T-helper 2 cell treated with Interferon-gamma antibody and Interleukin-4, amounts not matched to agents 100 ng/mL and 5 ng/mL, for 36 hours (primary cell): Measurements from ENCODE around the gene BRD9. TPM values are rescaled to one million over a fixed set of nuclear protein-coding genes. Genes with fewer than 3 reads are reported as not detected.
"Not testable (repeated sequence)": the region's sequence is repeated elsewhere in the genome, so short reads cannot be mapped to it uniquely, and the experiment has no call there.

ENCODE experiments used
- intact Hi-C: fragments of 100-400 bp; cut with micrococcal nuclease; formaldehyde crosslinking; loops from one replicate; pipeline ENCODE4 v1.15.1; 2023
- total RNA-seq: library from RNA; stranded (reverse); gene quantifications from 2 replicates; pipeline ENCODE4 v1.2.3, GENCODE V29; 2022

The BRD9 gene
- total RNA-seq, result 66.4 and 72.1 TPM in 2 replicates

DNA sequence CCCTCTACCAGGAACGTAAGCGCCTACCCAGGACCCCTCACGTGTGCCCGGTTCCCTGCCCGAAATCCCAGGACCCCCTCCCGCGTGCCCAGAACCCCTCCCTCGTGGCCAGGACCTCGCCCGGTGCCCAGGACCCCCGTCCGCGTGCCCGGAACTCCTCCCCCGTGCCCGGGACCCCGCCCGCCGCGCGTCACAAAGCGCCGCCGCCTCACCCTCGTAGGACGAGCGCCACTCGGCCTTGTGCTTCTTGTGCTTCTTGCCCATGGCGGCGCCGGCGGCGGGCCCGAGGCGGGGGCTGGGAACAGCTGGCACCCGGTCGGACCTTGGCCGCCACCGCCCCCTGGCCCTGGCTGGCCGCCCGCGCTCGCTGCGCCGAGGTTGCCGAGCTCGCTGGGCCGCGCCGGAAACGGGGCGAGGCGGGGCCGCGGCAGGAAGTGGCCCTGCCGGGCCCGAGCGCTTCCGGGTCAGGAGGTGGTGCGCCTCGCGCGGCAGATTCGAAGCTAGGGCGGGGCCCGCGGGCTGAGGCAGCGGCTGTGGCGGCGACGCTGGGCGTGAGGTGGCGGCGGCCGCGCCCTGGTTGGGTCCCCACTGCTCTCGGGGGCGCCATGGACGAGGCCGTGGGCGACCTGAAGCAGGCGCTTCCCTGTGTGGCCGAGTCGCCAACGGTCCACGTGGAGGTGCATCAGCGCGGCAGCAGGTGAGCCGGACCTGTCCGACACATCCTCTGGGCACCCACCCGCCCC, at the start of gene BRD9, which contains the start of gene TRIP13:
Gene BRD9, minus strand, starts transcription at position 408 of the 743 bp plus-strand sequence. Its CDS starts 144 bp downstream, at position 264.
Gene TRIP13, plus strand, starts transcription at position 491 of the 743 bp plus-strand sequence. Its CDS starts 115 bp downstream, at position 606.
- intact Hi-C loops, result loop anchor here (1.0 to 10.0 kb wide), 3 partner anchors 280 to 632 kb away; partner anchors contain the start of genes CEP72 and LPCAT1

- intact Hi-C loops, result not testable (repeated sequence)
Observed at GRCh38 chr5:940741-941140, 48.1 kb upstream of the BRD9 start.

GRCh38 chr5:939368-939767, 46.8 kb upstream of the BRD9 start:
- intact Hi-C loops, result no loop called here

GRCh38 chr5:937151-937924, 44.7 kb upstream of the BRD9 start:
- intact Hi-C loops, result no loop called here

DNA sequence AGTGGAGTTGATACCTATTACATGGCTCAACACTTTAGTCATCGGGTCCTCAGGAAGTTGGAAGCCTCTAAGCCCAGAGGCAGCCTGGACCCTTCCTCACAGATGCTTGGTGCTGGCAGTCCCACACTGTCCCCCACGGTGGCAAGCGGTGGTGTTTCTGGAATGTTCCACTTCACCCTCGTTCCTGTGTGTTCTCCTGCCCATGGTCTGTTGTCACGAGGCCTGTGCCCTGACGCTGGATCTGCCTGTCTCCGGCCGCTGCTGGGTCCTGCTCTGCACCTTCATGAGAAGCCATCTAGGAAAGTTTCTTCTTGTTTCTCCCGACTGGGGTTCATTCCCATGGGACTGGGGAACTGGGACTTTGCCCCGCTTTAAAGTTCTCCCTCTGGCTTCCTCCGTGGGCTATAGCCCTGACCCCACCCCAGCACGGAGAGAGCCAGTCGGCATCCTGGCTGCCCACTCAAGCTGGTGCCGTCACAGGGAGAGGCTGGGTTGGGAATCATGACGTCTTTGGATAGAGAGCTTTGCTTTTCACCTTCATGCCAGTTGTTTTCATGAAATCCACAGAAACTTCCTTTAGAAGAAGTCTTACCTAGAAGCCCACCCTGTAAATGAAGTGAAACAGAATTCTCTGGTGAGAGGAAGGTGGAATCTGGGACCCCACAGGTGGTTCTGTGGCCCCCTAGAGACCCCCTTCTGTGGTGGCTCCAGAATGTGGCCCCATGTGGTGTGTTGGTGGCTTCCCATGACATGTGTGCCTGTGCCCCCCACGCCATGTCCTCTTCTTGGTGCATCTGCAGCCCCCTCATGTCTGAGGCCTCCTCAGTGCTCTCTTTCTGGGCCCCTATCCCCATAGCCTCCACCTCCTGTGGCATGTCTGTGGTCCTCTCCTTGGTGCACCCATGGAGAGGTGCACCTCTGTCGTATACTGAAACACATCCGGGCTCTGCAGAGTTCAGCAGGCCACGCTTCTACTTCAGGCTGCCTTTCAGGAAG, 43.8 kb upstream of the BRD9 start:
- intact Hi-C loops, result no loop called here

DNA sequence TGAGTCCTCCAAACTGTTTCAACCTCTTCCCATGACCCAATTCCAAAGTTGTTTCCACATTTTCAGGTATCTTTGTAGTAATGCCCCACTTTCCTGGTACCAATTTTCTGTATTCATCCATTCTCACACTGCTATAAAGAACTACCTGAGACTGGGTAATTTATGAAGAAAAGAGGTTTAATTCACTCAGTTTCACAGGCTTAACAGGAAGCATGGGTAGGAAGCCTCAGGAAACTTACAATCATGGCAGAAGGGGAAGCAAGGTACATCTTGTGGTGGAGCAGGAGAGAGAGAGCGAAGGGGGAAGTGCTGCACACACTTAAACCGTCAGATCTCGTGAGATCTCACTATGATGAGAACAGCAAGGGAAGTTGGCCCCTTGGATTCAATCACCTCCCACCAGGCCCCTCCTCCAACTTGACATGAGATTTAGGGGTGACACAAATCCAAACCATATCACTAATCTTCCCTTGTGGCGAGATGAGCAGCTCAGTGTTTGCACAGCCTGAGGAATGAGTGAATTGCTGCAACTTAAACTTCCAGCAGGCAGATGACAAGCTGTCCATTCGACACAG, 43.0 kb upstream of the BRD9 start:
- intact Hi-C loops, result no loop called here

- intact Hi-C loops, result not testable (repeated sequence)
Observed at GRCh38 chr5:934381-934967, 41.9 kb upstream of the BRD9 start.

- intact Hi-C loops, result not testable (repeated sequence)
Observed at GRCh38 chr5:933951-934350, 41.4 kb upstream of the BRD9 start.

DNA sequence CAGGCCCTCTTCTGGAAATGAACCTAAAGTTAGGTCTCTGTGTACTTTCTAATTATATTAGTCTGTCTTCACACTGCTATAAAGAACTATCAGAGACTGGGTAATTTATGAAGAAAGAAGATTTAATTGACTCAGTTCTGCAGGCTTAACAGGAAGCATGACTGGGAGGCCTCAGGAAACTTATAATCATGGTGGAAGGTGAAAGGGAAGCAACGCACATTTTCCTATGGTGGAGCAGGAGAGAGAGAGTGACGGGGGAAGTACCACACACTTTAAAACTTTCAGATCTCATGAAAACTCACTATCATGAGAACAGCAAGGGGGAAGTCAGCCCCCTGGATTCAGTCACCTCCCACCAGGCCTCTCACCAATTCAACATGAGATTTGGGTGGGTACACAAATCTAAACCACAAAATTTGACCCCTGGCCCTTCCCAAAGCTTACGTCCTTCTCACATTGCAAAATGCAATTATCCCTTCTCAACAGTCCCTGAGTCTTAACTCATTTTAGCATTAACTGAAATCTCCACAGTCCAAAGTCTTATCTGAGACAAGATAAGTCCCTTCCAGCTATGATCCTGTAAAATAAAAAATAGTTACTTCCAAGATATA, 40.8 kb upstream of the BRD9 start:
- intact Hi-C loops, result no loop called here

DNA sequence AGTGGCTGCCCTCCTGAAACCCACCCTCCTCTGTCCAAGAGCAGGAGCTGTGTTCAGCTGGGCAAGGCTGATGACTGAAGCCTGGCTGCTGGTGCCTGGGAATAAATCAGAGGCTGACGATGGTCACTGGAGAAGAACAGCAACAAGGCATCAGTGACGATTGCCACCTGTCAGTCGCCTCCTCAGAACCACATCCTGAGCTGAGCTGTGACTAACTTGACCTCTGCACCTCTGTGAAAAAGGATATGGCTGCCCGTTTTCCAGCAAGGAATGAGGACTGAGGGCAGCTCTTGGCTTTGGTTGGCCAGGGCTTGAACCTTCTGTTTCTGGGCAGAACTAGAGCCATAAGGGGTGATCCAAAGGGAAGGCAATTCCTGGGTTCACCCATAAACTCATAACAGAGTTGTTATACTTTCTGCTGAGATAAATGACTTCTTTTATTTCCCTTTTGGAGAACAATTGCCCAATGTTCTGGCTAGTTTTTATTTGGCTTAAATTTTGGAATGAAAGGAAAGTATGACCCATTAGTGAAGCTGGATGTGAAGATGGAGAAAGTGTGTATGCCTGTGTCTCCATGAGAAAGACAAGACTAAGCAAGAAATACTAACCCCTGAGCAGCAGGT, 40.1 kb upstream of the BRD9 start:
- intact Hi-C loops, result no loop called here

- intact Hi-C loops, result no loop called here
Observed at GRCh38 chr5:932151-932627, 39.6 kb upstream of the BRD9 start.

- intact Hi-C loops, result no loop called here
Observed at GRCh38 chr5:931570-932145, 39.1 kb upstream of the BRD9 start.

DNA sequence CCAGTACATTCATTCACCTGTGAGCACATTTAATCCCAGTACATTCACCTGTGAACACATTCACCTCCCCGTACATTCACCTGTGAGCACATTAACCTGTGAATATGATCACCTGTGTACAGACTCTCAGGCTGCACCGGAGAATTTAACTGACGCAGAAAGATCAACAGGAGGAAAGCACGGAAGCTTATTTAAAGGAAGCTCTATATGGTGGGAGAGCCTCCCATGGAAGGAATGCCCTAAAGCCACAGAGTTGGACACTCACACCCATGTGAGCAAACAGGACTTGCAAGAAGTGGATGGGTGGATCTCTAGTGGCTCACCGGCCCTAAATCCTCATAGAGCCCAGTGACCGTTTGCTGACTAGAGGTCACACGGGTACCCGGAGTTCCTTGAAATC, 38.3 kb upstream of the BRD9 start:
- intact Hi-C loops, result no loop called here

GRCh38 chr5:929596-929995, 37.0 kb upstream of the BRD9 start:
- intact Hi-C loops, result no loop called here

DNA sequence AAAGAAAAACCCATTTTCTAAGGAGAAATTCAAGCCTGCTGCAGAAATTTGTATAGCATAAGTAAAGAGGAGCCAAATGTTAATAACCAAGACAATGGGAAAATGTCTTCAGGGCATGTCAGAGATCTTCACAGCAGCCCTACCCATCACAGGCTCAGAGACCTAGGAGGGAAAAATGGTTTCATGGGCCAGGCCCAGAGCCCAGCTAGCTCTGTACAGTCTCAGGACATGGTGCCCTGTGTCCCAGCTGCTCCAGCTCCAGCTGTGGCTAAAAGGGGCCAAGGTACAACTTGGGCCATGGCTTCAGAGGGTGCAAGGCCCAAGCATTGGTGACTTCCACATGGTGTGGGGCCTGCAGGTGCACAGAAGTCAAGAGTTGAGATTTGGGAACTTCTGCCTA, 36.6 kb upstream of the BRD9 start:
- intact Hi-C loops, result not testable (repeated sequence)

- intact Hi-C loops, result no loop called here
Observed at GRCh38 chr5:927172-928015, 34.8 kb upstream of the BRD9 start.

DNA sequence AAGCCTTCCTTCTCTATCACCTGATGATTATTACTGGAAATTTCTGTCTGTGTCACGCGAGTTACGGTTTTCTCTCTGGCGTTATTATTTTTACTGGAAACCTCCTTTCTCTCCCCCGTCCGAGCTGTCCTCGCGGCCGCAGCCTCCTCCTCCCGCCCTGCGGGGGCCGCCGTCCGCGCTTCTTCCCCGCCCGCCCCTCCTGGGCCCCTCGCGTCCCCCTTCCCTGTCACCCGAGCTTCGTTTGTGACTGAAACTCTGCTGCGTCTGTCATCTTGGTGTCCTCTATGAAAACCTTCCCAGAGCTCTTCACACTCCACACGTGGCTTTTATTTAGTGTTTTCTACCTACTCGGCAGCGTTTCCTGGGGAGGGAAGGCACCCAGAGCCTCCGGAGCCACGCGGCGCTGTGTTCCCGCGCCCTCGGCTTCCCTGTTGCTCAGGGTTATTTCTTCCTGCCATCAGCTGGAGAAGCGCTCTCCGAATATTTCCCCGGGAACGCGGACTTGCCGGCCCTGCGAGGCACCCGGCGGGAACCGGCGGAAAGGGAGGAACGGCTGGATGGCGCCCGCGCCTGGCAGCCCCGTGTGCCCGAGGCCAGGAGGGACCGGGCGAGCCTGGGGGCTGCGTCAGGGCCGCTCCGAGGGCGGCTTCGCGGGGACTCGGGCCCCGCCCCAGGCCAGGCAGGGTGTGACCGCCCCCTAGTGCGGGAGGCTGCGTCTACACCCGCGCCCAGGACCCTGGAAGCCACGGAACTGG, 34.0 kb upstream of the BRD9 start:
- intact Hi-C loops, result no loop called here
